HL-60/S4 treated with retinoic acid at 250 ng/mL for 4 days and 3 days (cell line): Measurements from ENCODE around the gene SIK1.
"Not testable (repeated sequence)": the region's sequence is repeated elsewhere in the genome, so short reads cannot be mapped to it uniquely, and the experiment has no call there.

Source experiments
- in situ Hi-C: fragments of 300-500 bp; cut with MboI; formaldehyde crosslinking; loops from 2 replicates; pipeline ENCODE4 v1.7.0; 2022; ENCODE audit warnings: low sequenced_read_pairs

Gene SIK1

GRCh38 chr21:43398000-43398399 lies 28.9 kb downstream of the SIK1 start:
- in situ Hi-C loops, result not testable (repeated sequence)

DNA sequence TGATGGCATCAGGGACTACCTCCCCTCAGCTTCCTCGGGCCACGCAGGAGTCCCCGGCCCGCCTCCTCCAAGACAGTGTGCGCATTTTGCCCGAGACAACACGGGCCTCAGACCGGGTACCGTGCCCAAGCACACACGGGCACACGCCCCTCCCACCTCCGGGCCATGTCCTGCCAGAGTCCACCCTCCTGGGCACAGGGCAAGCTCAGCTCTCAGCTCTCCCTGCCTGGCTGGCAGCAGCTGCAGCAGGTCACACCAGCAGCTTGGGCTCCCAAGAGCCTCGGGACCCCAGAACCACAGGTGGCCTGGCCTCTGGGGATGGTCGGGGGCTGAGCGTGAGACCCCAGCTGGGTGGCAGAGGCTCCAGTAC lies 29.5 kb downstream of the SIK1 start:
- in situ Hi-C loops, result not testable (repeated sequence)

GRCh38 chr21:43396788-43397438 lies 30.0 kb downstream of the SIK1 start:
- in situ Hi-C loops, result not testable (repeated sequence)

DNA sequence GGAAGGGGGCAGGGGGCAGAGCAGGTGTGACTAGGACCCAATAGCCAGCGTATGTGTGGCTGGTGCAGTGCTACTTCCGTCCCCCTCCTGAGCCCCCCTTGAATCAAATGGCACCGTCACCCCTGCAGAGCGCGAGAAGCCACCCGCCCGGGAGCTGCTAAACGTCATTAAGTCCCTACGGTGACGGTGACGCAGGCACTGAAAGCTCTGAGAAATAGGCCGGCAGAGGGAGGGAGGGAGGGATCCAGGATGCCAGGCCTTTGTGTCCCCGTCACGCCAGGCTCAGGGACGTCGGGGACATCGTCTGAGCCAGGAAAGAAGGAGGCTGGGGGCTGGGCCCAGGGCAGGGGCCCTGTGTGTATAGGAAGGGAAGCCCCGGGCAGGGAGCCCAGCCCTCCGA lies 43.6 kb downstream of the SIK1 start:
- in situ Hi-C loops, result not testable (repeated sequence)

GRCh38 chr21:43382902-43383301 lies 44.0 kb downstream of the SIK1 start:
- in situ Hi-C loops, result not testable (repeated sequence)

- in situ Hi-C loops, result not testable (repeated sequence)
These were observed 45.9 kb downstream of the SIK1 start for GRCh38 chr21:43380852-43381533.

DNA sequence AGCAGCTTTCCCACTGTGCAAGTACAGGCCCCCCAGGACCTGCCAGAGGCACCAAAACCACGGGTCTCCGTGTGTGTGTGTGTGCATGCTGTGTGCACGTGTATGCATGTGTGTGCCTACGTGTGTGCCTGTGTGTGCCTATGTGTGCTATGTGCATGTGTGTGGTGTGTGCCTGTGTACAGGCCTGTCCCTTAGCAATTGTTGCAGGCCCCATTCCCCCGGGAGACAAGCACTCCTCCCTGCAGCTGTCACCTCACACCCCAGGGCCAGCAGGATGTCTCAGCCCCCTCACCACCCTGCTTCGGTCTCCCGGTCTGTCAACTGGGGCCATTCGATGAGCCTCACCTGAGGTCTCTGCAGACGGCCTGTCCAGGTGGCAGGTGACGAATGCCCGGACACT lies 46.6 kb downstream of the SIK1 start:
- in situ Hi-C loops, result not testable (repeated sequence)

DNA sequence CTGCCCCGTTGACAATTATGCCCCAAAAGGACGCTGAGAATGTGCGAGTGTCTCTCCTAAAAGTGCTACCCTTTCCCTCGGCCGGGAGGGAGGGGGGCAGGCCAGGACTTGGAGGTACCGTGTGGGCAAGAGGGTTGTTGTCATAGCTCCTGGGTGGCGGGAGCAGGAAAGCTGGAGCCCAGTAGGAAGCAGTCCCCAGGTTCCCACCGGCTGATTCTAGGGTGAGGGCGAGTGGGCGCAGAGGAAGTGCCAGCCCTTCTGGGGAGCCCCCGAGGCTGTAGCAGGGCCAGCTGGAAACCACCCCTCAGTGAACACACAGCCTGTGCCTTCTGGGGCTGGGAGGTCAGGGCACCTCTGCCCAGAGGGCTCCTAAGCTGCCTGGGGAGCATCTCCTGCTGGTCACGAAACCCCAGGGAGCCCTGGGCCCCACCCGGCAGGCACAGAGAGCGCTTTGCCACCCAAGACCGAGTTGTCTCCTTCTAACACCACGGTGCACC lies 47.3 kb downstream of the SIK1 start:
- in situ Hi-C loops, result not testable (repeated sequence)

DNA sequence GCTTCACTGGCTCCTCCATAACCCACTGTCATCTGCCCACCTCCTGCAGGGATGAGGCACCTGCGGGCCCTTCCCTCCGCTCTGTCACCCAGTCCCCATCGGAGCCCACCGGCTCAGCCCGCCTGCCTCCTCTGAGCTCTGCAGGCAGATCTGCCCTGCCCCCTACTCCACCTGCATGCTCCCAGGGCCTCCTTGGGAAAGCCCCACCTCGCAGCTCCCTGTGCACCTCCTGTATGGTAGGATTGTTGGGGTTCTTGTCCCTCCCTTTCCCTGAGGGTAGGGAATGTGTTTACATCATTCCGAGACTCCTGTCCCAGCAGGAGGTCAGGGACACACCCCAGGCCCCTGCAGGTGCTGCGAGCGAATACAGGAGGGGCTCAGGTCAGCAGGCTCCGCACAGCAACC lies 50.5 kb downstream of the SIK1 start:
- in situ Hi-C loops, result no loop called here

DNA sequence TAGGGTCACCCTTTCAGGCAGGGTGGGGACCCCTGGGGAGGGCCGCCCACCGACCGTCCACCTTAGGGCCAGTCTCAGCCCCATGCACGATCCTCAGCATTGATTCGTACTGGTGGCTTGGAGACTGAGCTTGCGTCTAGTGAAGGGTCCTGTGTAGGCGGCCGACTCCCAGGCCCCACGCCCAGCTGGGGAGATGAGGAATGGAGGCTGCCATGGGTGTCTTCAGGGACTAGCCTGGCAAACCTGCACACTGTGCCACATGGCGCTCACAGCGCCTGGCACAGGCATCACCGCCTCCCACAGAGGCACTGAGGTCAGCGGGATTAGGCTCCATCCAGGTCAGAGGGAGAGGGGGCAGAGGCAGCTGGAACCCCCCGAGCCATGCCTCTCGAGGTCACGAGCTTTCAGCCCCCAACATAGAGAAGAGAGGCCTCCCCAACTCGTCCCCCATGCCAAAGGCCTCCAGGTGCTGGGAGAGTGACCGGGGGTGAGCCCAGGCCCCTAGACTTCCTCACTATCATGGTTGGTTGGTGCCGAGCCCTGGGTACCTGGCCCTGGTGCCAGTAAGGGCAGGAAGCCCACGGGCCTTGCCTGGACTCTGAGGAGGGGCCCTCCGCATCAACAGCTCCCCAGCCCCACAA lies 51.0 kb downstream of the SIK1 start:
- in situ Hi-C loops, result no loop called here

DNA sequence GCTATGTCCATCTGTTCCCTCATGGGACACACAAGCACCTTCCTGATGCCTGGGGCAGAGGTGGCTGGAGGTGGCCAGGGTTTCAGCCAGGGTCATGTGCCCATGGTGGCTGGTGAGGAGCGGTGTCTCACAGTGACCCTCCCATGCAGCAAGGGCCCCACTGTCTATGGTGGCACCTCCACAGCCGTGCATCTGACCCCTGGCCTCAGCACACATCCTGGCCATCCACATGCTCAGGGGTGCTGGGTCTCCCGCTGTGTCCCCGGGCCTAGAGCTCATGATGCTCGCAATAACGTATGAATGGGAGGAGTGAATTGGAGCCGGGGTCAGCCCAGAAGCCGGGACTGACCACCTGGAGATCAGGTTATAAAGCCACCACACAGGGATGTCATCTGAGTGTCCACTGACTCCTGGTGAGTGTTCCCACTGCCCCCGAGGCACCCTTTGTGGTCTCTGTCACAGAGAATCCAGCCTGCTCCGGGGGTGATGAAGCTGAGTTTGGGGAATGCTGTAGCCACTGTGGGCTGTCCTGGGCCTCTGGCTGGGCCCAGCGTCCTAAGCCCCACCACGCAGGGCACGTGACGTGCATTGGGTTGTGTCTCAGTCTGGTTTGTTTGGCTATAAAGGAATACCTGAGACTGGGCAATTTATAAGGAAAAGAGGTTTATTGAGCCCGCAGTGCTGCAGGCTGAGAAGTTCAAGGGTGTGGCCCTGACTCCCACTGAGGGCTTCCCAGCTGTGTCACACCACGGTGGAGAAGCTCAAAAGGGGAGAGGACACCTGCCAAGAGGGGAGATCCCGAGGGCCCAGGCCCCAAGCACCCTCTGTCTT lies 51.7 kb downstream of the SIK1 start:
- in situ Hi-C loops, result no loop called here

DNA sequence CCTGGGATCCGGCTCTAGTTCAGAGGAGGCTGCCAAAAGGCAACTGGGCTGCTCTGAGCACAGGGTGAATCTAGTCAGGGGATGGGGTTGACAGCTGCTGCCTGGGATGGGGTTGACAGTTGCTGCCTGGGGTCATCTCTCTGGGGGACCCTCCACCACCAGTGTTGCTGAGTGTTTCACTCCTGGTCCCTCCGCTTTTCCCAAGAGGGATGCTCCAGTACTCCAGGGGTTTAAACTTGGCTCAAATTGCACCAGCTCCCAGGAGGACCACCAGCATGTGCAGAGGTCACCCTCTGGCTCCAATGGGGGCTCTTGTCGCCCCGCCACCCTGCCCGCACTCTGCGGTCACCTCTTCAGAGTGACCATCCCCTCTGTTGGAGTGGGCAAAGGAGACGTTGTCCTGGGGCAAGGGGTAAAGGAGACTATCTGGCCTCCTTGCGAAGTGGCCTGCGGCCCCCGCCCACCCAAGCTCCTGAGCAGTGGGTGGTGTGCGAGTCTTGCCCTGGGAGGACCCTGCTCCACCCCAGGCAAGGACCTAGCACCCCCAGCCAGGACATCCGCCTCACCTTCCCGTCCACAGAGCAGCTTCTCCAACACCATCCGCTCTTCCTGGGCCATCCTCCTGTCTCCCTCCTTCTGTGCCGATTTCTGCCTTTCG lies 52.6 kb downstream of the SIK1 start:
- in situ Hi-C loops, result no loop called here

DNA sequence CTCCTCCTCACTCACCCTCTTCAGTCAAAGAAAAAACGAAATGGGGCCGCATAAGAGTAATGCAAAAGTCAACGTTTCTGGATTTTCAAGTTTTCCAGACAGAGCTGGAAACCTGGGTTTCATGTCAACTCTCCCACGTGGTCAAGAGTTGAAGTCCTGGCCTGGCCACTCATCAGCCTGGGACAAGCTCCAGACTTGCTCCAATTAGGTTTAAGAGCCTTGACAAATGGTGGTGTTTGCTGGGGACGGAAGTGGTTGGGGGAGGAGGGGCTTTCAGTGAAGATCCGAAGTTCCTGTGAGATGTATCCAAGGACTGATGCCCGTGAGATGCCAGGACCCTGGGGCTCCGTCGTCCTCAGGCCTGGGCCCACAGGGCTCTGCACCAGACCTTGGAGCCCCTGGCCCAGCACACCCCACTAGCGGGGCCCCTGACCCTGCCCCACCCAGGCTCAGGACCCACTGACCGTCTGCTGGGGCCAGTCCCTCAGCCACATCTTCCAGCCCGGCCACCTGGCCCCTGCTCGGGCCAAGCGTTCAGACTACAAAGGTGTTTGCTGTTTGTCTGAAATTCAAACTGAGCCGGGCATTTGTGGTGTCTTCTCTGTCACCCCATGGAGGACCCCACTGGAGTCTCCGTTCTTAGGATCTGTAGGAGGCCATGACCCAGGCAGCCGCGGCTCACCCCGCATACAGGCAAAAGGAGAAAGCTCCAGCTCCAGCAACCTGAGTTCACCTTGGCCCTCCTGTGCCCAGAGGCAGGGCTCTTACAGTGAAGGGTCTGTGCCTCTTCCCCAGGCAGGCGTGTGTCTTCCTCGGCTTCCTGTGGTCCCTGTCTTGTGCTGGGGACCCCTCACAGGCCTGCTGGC lies 53.3 kb downstream of the SIK1 start:
- in situ Hi-C loops, result no loop called here

DNA sequence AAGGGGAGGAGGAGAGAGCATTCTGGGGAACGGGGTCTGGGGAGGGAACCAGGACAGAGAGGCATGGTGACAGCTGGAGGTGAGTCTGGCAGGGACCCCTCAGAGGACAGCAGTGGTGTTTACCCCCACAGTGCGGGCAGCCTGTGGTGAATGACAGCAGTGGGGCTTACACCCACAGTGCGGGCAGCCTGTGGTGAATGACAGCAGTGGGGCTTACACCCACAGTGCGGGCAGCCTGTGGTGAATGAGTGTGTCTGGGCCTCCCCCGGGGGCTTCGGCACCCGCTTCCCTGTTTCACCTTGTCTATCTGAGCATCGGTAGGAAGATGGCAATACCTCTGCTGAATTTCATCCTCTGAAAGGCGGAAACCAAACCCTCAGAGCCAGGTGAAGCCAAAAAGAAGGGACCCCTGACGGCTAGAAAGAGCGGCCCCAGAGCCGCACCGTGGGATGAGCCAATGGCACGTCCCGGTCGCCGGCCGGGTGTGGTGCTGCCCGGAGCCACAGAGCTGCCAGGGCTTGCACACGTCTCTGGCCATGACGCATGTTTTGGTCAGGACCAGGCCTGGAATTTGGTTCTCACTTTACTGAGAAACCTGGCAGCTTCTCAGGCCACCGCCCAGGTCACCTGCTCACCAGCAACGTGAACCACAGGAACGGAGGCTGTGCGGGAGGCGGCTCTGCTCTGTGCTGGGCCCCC lies 54.1 kb downstream of the SIK1 start:
- in situ Hi-C loops, result no loop called here

- in situ Hi-C loops, result no loop called here
These were observed 55.1 kb downstream of the SIK1 start for GRCh38 chr21:43371786-43372185.

DNA sequence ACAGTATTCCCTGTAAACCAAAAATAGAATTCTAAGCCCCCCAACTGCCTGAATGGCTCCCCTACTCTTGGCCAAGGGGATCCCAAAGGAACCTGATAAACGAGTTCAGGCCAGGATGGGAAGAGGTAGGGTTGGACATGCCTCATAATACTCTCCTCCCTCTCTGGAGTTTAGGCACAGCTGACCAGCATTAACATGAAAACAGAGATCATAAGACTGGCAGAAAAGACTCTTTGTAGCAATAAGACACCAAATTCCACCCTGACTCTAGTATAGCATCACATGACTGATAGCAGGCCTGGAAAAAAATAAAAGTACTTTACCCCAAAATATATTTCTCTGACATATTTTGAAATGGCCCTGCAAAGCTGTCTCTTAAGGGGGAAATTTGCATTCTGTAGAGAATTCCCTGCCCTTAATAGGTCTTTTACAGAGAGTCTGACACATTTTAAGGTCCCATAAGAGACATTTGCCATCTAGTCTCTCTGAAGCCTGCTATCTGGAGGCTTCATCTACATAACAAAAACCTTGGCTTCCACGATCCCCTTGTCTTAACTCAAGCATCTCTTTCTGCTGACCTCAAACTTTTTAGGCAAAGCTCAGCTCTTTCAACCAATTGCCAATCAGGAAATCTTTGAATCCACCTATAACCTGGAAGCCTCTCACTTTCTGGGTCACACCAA lies 55.9 kb downstream of the SIK1 start:
- in situ Hi-C loops, result no loop called here

DNA sequence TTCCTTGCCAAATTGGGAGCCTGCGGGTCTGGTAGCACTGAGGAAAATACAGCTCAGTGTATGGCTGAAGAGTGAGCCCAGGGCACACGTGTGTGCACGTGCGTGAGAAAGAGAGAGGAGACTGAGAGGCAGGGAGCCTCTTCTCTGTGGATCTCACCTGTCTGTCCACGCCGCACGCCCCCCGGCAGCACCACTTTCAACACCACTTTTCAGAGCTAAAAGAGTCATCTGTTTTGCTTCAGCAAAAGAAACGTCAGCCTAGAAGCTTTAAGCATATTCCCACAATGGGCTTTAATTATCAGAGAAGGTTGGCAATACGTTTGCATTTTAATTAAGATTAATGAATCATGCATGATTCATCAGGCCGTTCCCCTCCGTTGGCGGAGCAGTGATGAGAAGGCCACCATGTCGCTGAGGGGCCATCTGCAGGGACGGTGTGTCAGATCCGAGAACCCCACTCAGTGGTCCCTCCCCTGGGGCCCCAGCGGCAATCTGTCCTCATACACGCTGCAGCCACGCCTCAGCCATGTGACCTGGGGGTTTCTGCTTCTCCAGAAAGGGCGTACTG lies 56.8 kb downstream of the SIK1 start:
- in situ Hi-C loops, result no loop called here

- in situ Hi-C loops, result no loop called here
These were observed 57.3 kb downstream of the SIK1 start for GRCh38 chr21:43369596-43370090.
